Thymus (tissue), 11 donors: ENCODE data around the gene GNAQ. TPM values are rescaled to one million over a fixed set of nuclear protein-coding genes. Genes with fewer than 3 reads are reported as not detected.

ENCODE experiments used
- DNase-seq, 9 donors: peaks; one replicate each; pipeline ENCODE4 v3.0.0-alpha.2; 2013; ENCODE audit warnings: low spot score in 9 of 9, low read depth in 6 of 9, missing footprints in 1 of 9
- H3K27ac ChIP-seq, 2 donors: one replicate each; pipeline ENCODE4 v1.5.1; 2013; ENCODE audit warnings: control low read depth in 1 of 2, low read depth in 1 of 2, low read length in 1 of 2, mild to moderate bottlenecking in 1 of 2, moderate library complexity in 1 of 2
- H3K27me3 ChIP-seq, 2 donors: one replicate each; pipeline ENCODE4 v1.5.1; 2013; ENCODE audit warnings: low read length in 1 of 2; ENCODE audit not compliant: control insufficient read depth in 2 of 2, insufficient read depth in 1 of 2
- H3K36me3 ChIP-seq, 2 donors: one replicate each; pipeline ENCODE4 v1.5.1; 2013; ENCODE audit warnings: low read length in 1 of 2, mild to moderate bottlenecking in 1 of 2, moderate library complexity in 1 of 2; ENCODE audit not compliant: control insufficient read depth in 2 of 2, insufficient read depth in 2 of 2
- H3K4me1 ChIP-seq, 2 donors: one replicate each; pipeline ENCODE4 v1.5.1; 2013; ENCODE audit warnings: low read length in 2 of 2; ENCODE audit not compliant: control insufficient read depth in 2 of 2, insufficient read depth in 2 of 2
- H3K4me3 ChIP-seq, 2 donors: one replicate each; pipeline ENCODE4 v1.5.1; 2013; ENCODE audit warnings: low read length in 2 of 2, control low read depth in 1 of 2, mild to moderate bottlenecking in 1 of 2
- H3K9me3 ChIP-seq, 2 donors: one replicate each; pipeline ENCODE4 v1.5.1; 2013; ENCODE audit warnings: low read length in 1 of 2, mild to moderate bottlenecking in 1 of 2; ENCODE audit not compliant: control insufficient read depth in 2 of 2, insufficient read depth in 1 of 2
- WGBS: extraction: QIAGEN DNeasy Blood & Tissue Kit; methylation state at CpG from one replicate; pipeline ENCODE4 v1.1.7; 2013; 5-methylcytosine and 5-hydroxymethylcytosine counted together
- polyA plus RNA-seq: library from polyadenylated mRNA; stranded (reverse); fragments of 200-250 nt; gene quantifications from one replicate; pipeline ENCODE4 v1.2.3, GENCODE V29; 2013
- total RNA-seq: library from RNA; stranded (reverse); fragments of 120-200 nt; gene quantifications from one replicate; pipeline ENCODE4 v1.2.4, GENCODE V29; 2013
- donor health status: healthy.

GNAQ gene
- total and polyA plus RNA-seq, 2 donors, result 18.7 to 23.5 TPM

DNA sequence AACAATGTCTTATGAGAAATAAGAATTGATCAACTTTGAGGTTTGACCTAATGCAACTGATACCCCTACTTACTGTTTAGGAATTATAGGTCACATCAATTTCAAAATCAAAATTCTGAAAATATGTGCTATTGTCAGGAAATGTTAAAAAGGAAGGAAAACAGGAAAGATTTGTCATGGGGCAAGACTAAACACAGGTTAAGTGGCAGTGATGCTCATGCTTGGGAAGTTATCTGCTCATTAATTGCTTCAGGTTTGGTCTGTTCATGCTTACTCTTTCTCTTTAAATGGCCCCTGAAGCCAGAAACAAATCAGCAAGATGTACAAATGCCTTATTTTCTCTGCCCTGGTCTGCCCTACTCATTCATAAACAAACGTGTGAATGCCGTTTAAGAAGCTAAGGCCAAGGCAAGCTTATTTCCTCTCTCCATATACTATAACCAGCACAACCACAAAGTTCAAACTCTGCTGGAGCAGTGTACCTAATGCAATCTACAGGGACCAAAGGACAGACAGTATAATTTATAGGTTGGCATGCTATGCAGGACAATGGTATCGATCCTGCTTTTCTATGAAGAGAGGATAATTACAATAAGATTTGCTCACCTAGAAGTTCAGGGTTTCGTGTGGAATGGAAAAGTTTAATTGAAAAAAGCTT, 177.2 kb downstream of the GNAQ start:
- Histone ChIP-seq H3K36me3 (no peaks in the 10 kb centered on the region), H3K9me3 (no peaks in the 10 kb centered on the region), H3K27me3 (no peaks in the 10 kb centered on the region), H3K4me3 (no peak overlapping the region), H3K27ac (no peak overlapping the region), H3K4me1 (peaks cover 8% of the 10 kb centered on the region in 2 donors)
- WGBS, result 51% methylated on average over 4 of the region's 4 CpGs
- DNase-seq, result no peak

GRCh38 chr9:77853716-77854115, 177.9 kb downstream of the GNAQ start:
- Histone ChIP-seq H3K9me3 (no peaks in the 10 kb centered on the region), H3K4me3 (no peak overlapping the region), H3K27ac (no peak overlapping the region), H3K4me1 (peaks cover 8 to 10% of the 10 kb centered on the region in 2 donors), H3K36me3 (no peaks in the 10 kb centered on the region), H3K27me3 (no peaks in the 10 kb centered on the region)
- no peak for DNase-seq
- WGBS, result 85% methylated on average over 3 of the region's 3 CpGs

DNA sequence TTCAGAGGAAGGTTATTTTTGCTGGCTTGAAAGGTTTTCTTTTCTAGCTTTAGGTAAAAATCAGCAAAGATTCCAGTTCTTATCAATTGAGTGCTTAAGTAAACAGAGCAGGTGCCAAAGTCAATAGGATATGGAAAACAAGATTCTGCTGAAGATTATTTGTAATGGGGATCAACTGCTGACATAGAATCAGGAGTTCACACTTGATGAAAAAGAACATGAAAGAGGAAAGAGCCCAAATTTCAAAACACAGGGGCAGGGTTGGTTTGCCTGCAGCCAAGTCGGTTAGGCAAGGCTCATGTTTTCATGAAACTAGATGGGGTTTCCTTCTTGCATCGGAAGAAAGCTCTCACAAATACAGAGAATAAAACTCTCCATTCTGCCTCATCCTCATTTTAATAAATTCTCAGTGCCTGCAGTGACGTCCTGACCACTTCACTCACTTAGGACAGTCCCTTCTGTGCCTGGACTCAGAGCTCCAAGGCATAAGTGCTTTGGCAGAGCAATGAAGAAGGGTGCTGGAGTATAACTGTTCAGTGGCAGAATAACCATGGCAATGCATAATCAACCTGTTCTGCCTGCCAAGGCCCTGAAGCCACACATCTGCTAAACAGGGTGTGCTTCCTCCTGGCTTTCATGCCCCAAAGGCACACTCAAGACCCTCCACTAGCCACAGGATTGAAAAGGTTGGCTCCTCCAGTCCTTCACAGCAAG, 179.6 kb downstream of the GNAQ start:
- Histone ChIP-seq H3K27me3 (no peaks in the 10 kb centered on the region), H3K4me1 (peaks cover 11 to 26% of the 10 kb centered on the region in 2 donors), H3K9me3 (no peaks in the 10 kb centered on the region), H3K27ac (no peak overlapping the region), H3K36me3 (no peaks in the 10 kb centered on the region), H3K4me3 (no peak overlapping the region)
- peak in 1 of 9 donors; percentile 30 for DNase-seq
- WGBS, result 86% methylated on average over 3 of the region's 3 CpGs

DNA sequence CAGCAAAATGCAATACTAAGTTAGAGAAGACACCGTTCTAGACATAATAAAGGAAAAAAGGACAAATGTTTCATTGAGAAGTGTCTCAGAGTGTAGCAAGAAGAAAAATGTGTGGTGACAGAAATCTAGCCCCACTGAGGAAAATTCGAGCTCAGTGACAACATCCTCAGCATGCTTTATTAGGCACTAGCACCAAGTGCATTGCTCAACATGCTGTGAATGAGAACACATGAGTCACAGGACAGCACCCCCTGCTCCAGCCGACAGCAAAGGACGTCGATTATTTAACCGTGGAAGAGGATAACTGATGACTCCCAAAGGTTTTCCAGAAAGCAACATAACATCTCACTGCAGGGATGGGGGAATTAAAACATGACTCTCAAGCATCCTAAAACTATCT, 182.7 kb downstream of the GNAQ start:
- DNase-seq, result no peak
- WGBS, result 95% methylated on average over 6 of the region's 6 CpGs
- H3K36me3 ChIP-seq, result no peaks in the 10 kb centered on the region
- H3K9me3 ChIP-seq, result no peaks in the 10 kb centered on the region
- H3K27me3 ChIP-seq, result no peaks in the 10 kb centered on the region
- no peak overlapping the region for H3K4me3 ChIP-seq
- H3K4me1 ChIP-seq, result peaks cover 11 to 39% of the 10 kb centered on the region in 2 donors
- no peak overlapping the region for H3K27ac ChIP-seq

GRCh38 chr9:77848404-77848803, 183.2 kb downstream of the GNAQ start:
- H3K27me3 ChIP-seq, result no peaks in the 10 kb centered on the region
- DNase-seq, result no peak
- no peak overlapping the region for H3K27ac ChIP-seq
- WGBS, result 100% methylated on average over 2 of the region's 2 CpGs
- H3K9me3 ChIP-seq, result no peaks in the 10 kb centered on the region
- H3K36me3 ChIP-seq, result no peaks in the 10 kb centered on the region
- H3K4me1 ChIP-seq, result peaks cover 11 to 39% of the 10 kb centered on the region in 2 donors
- no peak overlapping the region for H3K4me3 ChIP-seq

DNA sequence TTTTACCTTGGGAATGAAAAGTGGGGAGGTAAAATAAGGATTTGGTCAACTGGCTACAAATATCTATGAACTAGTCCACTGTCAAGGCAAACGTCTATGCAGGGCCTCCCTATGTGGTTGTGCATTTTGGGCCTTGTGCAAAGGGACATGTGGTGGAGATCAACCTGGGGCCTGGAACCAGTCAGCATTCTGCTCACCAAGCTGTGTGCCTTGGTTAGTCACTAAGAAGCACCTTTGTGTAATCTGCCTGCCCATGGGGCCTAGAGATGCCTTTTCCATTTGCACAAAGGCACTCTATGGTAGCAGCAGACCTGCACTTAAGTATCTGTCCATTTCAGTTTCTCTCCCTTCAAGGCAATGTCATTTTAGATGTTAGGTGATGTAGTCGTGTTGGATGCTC, 184.0 kb downstream of the GNAQ start:
- no peaks in the 10 kb centered on the region for H3K27me3 ChIP-seq
- H3K9me3 ChIP-seq, result no peaks in the 10 kb centered on the region
- 85% methylated on average over 2 of the region's 2 CpGs for WGBS
- peaks cover 11 to 39% of the 10 kb centered on the region in 2 donors for H3K4me1 ChIP-seq
- H3K27ac ChIP-seq, result no peak overlapping the region
- H3K4me3 ChIP-seq, result no peak overlapping the region
- H3K36me3 ChIP-seq, result no peaks in the 10 kb centered on the region
- no peak for DNase-seq

- H3K4me1 ChIP-seq, result peaks cover 10 to 34% of the 10 kb centered on the region in 2 donors
- 73% methylated on average over 8 of the region's 8 CpGs for WGBS
- no peaks in the 10 kb centered on the region for H3K36me3 ChIP-seq
- H3K4me3 ChIP-seq, result no peak overlapping the region
- H3K27me3 ChIP-seq, result no peaks in the 10 kb centered on the region
- no peaks in the 10 kb centered on the region for H3K9me3 ChIP-seq
- DNase-seq, result no peak
- H3K27ac ChIP-seq, result no peak overlapping the region
These were observed 184.5 kb downstream of the GNAQ start for GRCh38 chr9:77847059-77847499.

- WGBS, result 98% methylated on average over 4 of the region's 4 CpGs
- Histone ChIP-seq H3K36me3 (no peaks in the 10 kb centered on the region), H3K27ac (no peak overlapping the region), H3K4me1 (peaks cover 7 to 31% of the 10 kb centered on the region in 2 donors), H3K9me3 (no peaks in the 10 kb centered on the region), H3K27me3 (no peaks in the 10 kb centered on the region), H3K4me3 (no peak overlapping the region)
- DNase-seq, result no peak
These were observed 187.2 kb downstream of the GNAQ start for GRCh38 chr9:77844415-77844814.

DNA sequence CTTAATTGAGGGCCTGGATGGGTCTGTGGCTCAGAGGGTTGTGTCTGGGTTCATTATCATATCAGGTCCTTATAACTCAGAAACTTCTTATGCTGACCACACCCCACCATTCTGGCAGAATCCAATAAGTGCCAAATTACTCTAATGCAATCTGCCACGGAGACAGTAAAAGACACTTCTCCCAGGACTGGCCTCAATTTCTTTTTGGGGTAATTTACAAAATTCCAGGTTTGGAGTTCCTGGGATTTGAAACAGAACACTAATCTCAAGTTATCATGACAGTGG, 187.8 kb downstream of the GNAQ start:
- H3K27ac ChIP-seq, result no peak overlapping the region
- H3K4me3 ChIP-seq, result no peak overlapping the region
- no peaks in the 10 kb centered on the region for H3K36me3 ChIP-seq
- H3K4me1 ChIP-seq, result peaks cover 7 to 29% of the 10 kb centered on the region in 2 donors
- 97% methylated on average over 1 of the region's 1 CpG for WGBS
- no peaks in the 10 kb centered on the region for H3K9me3 ChIP-seq
- no peak for DNase-seq
- H3K27me3 ChIP-seq, result no peaks in the 10 kb centered on the region
